Vagina (tissue), 2 donors: ENCODE measurements around the gene DIP2B.

Experiments used
- POLR2A ChIP-seq, 2 donors: fragments of 450-650 bp; IDR thresholded peaks; one replicate each; pipeline ENCODE4 v1.6.1; 2017; ENCODE audit warnings: antibody characterized with exemption in 2 of 2, mild to moderate bottlenecking in 2 of 2, moderate library complexity in 2 of 2
- TF ChIP-seq, protein P1 (sequence below), 3 experiments: fragments of 450-650 bp in 2 of 3; fragments of 200-600 bp in 1 of 3; sonication (generic) in 1 of 3; IDR thresholded peaks; one replicate each; pipeline ENCODE4 v1.5.1; 2017 to 2019; ENCODE audit warnings: antibody characterized with exemption in 3 of 3, mild to moderate bottlenecking in 2 of 3, moderate library complexity in 2 of 3

DNA sequence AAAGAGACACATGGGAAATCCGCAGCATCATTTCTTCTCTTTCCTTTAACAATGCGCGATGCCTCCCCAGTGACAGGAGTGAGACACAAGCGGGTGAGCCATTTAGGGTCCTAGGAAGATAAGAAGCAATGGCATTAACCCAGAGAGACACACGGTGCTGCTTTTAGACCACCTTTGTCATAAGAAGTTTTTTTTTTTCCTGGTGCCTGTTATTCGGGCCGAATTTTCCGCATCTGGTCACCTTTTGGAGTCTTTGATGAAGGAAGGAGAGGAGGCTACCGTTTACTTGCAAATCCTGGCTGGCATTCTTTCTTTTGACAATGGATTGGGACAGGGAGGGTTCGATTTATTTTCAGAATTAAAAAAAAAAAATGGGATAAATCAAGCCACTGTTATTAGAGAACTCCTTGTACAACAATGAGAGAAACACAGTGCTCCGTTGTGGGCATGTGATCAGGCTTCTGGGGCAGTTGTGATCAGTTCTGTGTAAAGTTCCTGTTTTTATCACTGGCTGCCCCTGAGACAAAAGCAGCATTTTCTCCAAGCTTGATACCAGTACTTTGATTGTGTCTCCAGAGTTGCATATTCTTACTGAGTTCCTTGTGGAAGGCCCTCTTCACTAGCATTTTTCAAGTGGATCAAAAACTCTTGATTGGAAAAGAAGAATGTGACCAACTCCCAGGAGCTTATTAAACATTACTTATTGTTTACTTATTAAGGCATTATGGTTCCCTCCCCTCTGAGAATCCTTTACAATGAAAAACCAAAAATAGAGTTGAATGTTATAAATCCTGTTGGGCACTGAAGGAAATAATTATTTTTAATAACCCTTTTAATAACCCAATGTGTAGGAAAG is 1.1 kb downstream of the DIP2B start:
- TF ChIP-seq, protein P1, sequence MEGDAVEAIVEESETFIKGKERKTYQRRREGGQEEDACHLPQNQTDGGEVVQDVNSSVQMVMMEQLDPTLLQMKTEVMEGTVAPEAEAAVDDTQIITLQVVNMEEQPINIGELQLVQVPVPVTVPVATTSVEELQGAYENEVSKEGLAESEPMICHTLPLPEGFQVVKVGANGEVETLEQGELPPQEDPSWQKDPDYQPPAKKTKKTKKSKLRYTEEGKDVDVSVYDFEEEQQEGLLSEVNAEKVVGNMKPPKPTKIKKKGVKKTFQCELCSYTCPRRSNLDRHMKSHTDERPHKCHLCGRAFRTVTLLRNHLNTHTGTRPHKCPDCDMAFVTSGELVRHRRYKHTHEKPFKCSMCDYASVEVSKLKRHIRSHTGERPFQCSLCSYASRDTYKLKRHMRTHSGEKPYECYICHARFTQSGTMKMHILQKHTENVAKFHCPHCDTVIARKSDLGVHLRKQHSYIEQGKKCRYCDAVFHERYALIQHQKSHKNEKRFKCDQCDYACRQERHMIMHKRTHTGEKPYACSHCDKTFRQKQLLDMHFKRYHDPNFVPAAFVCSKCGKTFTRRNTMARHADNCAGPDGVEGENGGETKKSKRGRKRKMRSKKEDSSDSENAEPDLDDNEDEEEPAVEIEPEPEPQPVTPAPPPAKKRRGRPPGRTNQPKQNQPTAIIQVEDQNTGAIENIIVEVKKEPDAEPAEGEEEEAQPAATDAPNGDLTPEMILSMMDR (IDR thresholded peaks at IDR 0.05): no peak
- no peak for TF ChIP-seq POLR2A (IDR thresholded peaks at IDR 0.05)
